HG03354 (cell line): ENCODE measurements around the gene TATDN3.
A peak's percentile ranks its signal among the peaks of the same experiment; 100 is the strongest.
"Not testable (repeated sequence)": the region's sequence is repeated elsewhere in the genome, so short reads cannot be mapped to it uniquely, and the experiment has no call there.

ENCODE experiments used
- ATAC-seq: cut with Tn5 transposase; IDR thresholded peaks from one replicate; pipeline ENCODE4 v1.9.1; 2021; ENCODE audit warnings: mild to moderate bottlenecking; ENCODE audit not compliant: unreplicated experiment, poor library complexity, severe bottlenecking

TATDN3 gene

DNA sequence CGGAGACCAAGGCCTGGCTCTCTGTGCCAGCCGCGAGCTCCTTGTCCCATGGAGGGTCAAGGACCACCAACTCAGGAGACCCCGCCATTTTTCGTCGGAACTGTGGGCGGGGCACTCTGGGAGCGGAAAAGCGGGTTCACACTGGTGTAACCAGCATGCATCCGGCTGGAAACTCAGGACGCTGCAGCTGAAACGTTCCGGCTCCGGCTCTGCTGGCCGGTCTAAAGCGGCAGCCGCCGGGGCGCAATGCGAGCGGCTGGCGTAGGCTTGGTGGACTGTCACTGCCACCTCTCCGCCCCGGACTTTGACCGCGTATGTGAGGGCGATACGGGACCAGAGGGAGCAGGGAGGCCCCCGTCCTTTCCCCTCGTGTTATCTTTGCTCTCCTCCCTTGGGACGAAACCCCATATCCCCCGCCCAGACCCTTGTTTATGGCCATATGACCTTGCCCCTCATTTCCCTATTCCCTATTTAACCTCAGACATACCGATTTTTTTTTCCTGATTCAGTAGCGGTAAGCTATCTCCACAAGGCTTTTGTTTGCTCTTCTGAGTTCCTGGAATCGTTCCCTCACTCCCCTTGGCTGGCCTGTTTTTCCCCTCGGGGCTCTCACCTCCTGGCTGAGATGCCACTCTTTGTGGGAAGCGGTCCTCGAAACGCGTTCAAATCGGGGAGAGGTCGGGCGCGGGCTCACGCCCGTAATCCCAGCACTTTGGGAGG lies at the start of gene TATDN3, which contains the start of gene NSL1:
Gene TATDN3 (plus strand): TSS at position 219 of the 720 bp plus-strand sequence. CDS start 28 bp downstream, at position 247.
Gene NSL1 (minus strand): TSS at position 102 of the 720 bp plus-strand sequence. CDS start 14 bp downstream, at position 88.
- peak; percentile 72 for ATAC-seq

GRCh38 chr1:212743901-212744475 lies 47.7 kb upstream of the TATDN3 start:
- ATAC-seq: no peak

- ATAC-seq: no peak
Measured at GRCh38 chr1:212745303-212745702, 46.4 kb upstream of the TATDN3 start.

DNA sequence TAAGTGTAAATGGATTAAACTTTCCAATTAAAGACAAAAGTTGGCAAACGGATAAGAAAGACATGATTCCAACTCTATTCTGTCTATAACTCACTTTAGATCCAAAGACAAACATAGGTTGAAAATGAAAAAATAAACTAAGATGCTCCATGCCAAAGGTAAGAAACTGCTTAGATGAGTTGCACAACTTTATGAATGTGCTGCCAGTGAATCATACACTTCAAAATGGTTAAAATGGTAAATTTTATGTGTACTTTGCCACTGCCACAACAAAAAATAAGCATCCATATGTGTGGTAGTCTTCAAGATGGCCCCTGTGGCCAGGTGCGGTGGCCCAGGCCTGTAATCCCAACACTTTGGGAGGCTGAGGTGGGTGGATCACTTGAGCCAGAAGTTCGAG lies 45.1 kb upstream of the TATDN3 start:
- no peak for ATAC-seq

- ATAC-seq: peak; percentile 37
Measured at GRCh38 chr1:212749821-212750535, 41.7 kb upstream of the TATDN3 start.

- ATAC-seq: peak; percentile 40
Measured at GRCh38 chr1:212752252-212752933, 39.3 kb upstream of the TATDN3 start.

GRCh38 chr1:212752934-212753497 lies 38.7 kb upstream of the TATDN3 start:
- peak; percentile 48 for ATAC-seq

- no peak for ATAC-seq
Measured at GRCh38 chr1:212753749-212754148, 37.9 kb upstream of the TATDN3 start.

- peak; percentile 58 for ATAC-seq
Measured at GRCh38 chr1:212754193-212754592, 37.5 kb upstream of the TATDN3 start.

DNA sequence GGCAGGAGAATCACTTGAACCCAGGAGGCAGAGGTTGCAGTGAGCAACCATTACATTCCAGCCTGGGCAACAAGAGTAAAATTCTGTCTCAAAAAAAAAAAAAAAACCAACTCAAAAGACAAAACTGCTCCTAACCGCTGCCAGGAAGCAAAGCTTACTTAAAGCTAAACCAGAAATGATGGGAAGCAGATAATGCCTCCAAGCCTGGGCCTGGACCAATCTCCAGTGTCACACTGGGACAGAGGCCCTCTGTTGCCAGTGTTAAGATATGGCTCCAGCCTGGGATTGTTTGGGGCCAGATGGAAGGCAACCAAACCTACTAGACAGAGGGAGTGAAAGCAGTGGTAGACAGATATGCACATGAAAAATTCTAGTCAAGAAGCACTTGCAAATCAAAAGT lies 37.0 kb upstream of the TATDN3 start:
- ATAC-seq: no peak

- peak; percentile 10 for ATAC-seq
Measured at GRCh38 chr1:212759683-212760082, 32.0 kb upstream of the TATDN3 start.

GRCh38 chr1:212760126-212760823 lies 31.4 kb upstream of the TATDN3 start:
- ATAC-seq: peak; percentile 69

DNA sequence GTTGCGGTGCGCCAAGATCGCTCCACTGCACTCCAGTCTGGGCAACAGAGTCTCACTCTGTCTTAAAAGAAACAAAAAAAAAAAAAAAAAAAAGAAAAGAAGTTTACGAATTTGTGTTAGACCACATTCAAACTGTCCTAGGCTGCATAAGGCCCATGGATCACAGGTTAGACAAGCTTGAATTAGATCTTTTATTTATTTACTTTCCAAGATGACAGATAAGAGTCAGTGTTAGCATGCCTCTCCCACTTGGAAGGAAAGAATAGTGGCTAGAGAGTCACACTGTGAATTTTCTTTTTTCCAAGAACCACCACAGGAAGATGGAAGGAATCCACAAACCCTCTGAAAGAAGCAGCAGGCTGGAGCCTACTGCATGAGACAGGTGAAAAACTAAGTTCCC lies 29.5 kb upstream of the TATDN3 start:
- ATAC-seq: no peak

GRCh38 chr1:212762839-212763238 lies 28.9 kb upstream of the TATDN3 start:
- no peak for ATAC-seq

- ATAC-seq: not testable (repeated sequence)
Measured at GRCh38 chr1:212764718-212765281, 26.9 kb upstream of the TATDN3 start.

DNA sequence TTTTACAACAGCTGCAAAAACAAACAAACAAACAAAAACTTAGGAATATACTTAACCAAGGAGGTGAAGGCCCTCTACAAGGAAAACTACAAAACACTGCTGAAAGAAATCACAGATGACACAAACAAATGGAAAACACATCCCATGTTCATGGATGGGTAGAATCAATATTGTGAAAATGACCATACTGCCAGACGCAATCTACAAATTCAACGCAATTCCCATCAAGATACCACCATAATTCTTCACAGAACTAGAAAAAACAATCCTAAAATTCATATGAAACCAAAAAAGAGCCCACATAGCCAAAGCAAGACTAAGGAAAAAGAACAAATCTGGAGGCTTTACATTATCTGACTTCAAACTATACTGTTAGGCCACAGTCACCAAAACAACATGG lies 24.9 kb upstream of the TATDN3 start:
- not testable (repeated sequence) for ATAC-seq

DNA sequence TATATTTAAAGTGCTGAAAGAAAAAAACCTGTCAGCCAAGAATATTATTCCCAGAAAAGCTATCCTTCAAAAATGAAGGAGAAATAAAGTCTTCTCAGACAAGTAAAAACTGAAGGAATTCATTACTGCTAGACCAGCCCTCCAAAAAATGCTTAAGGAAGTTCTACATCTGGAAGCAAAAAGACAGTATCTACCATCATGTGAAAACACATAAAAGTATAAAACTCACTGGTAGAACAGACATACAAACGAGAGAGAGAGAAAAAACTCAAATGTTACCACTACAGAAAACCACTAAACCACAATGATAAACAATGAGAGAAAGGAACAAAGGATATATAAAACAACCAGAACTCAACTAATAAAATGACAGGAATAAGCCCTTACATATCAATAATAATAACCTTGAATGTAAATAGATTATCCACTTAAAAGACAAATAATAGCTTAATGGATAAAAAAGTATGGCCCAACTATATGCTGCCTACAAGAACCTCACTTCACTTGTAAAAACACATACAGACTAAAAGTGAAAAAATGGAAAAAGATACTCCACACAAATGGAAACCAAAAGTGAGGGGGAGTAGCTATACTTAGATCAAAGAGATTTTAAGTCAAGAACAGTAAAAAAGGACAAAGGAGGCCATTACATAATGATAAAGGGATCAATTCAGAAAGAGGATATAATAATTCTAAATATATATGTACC lies 22.1 kb upstream of the TATDN3 start:
- ATAC-seq: no peak

- ATAC-seq: no peak
Measured at GRCh38 chr1:212771341-212771740, 20.4 kb upstream of the TATDN3 start.
